SK-N-SH treated with all-trans-retinoic acid at 6 μM for 48 hours (cell line): ENCODE measurements around the gene MPPED2.

Source experiments
- ATAC-seq: fragments of 200-7000 bp; cut with Tn5 transposase; 3 replicates; pipeline ENCODE4 v1.9.1; 2020; ENCODE audit warnings: mild to moderate bottlenecking, moderate library complexity
- ARNTL ChIP-seq: fragments of 450-650 bp; formaldehyde crosslinking; IDR thresholded peaks from 2 replicates; pipeline ENCODE4 v1.5.0; 2020; ENCODE audit warnings: low read depth, mild to moderate bottlenecking, moderate library complexity, borderline replicate concordance
- BACH2 ChIP-seq: fragments of 250-450 bp; sonication (Bioruptor Pico); IDR thresholded peaks from 2 replicates; pipeline ENCODE4 v1.9.0; 2021; ENCODE audit warnings: mild to moderate bottlenecking, borderline replicate concordance
- CSDC2 ChIP-seq: fragments of 250-450 bp; sonication (Bioruptor Pico); IDR thresholded peaks from 2 replicates; pipeline ENCODE4 v1.5.0; 2020; ENCODE audit warnings: mild to moderate bottlenecking, moderate library complexity
- CSRNP3 ChIP-seq: fragments of 250-450 bp; sonication (Bioruptor Pico); IDR thresholded peaks from 2 replicates; pipeline ENCODE4 v1.5.1; 2021; ENCODE audit warnings: mild to moderate bottlenecking, moderate library complexity
- GLIS3 ChIP-seq: fragments of 250-450 bp; sonication (Bioruptor Pico); IDR thresholded peaks from 2 replicates; pipeline ENCODE4 v1.5.0; 2020; ENCODE audit warnings: mild to moderate bottlenecking, moderate library complexity
- ISL1 ChIP-seq: fragments of 250-450 bp; sonication (Bioruptor Pico); IDR thresholded peaks from 2 replicates; pipeline ENCODE4 v2.1.2; 2022; ENCODE audit warnings: mild to moderate bottlenecking, moderate library complexity
- POU6F1 ChIP-seq: fragments of 250-450 bp; sonication (Bioruptor Pico); IDR thresholded peaks from 2 replicates; pipeline ENCODE4 v1.8.0; 2021; ENCODE audit warnings: low read depth, mild to moderate bottlenecking, moderate library complexity, borderline replicate concordance
- PPARA ChIP-seq: fragments of 250-450 bp; sonication (Bioruptor Pico); IDR thresholded peaks from 2 replicates; pipeline ENCODE4 v1.5.0; 2020; ENCODE audit warnings: mild to moderate bottlenecking, borderline replicate concordance
- RARB ChIP-seq: fragments of 250-450 bp; sonication (Bioruptor Pico); IDR thresholded peaks from 2 replicates; pipeline ENCODE4 v1.8.0; 2021; ENCODE audit warnings: mild to moderate bottlenecking, moderate library complexity
- SNAI2 ChIP-seq: fragments of 250-450 bp; sonication (Bioruptor Pico); IDR thresholded peaks from 2 replicates; pipeline ENCODE4 v1.5.0; 2020; ENCODE audit warnings: mild to moderate bottlenecking, moderate library complexity
- TOX ChIP-seq: fragments of 250-450 bp; sonication (Bioruptor Pico); IDR thresholded peaks from 2 replicates; pipeline ENCODE4 v1.8.0; 2021; ENCODE audit warnings: mild to moderate bottlenecking, moderate library complexity, borderline replicate concordance
- TSHZ2 ChIP-seq: fragments of 250-450 bp; sonication (Bioruptor Pico); IDR thresholded peaks from 2 replicates; pipeline ENCODE4 v1.5.0; 2020; ENCODE audit warnings: mild to moderate bottlenecking, moderate library complexity
- ZC3H10 ChIP-seq: fragments of 250-450 bp; sonication (Bioruptor Pico); IDR thresholded peaks from 2 replicates; pipeline ENCODE4 v1.5.1; 2021; ENCODE audit warnings: mild to moderate bottlenecking, moderate library complexity
- ZNF565 ChIP-seq: fragments of 450-650 bp; formaldehyde crosslinking; conservative IDR thresholded peaks from 2 replicates; pipeline ENCODE4 v1.5.0; 2020; ENCODE audit warnings: low read depth, mild to moderate bottlenecking, moderate library complexity
- ZNF70 ChIP-seq: fragments of 450-650 bp; formaldehyde crosslinking; IDR thresholded peaks from 2 replicates; pipeline ENCODE4 v1.5.0; 2020; ENCODE audit warnings: mild to moderate bottlenecking, moderate library complexity
- ZNF8 ChIP-seq: fragments of 450-650 bp; formaldehyde crosslinking; IDR thresholded peaks from 2 replicates; pipeline ENCODE4 v1.5.0; 2020; ENCODE audit warnings: mild to moderate bottlenecking, moderate library complexity
- TF ChIP-seq, protein P1 (sequence below): fragments of 250-450 bp; sonication (Bioruptor Pico); IDR thresholded peaks from 2 replicates; pipeline ENCODE4 v1.8.0; 2020; ENCODE audit warnings: mild to moderate bottlenecking, moderate library complexity, borderline replicate concordance
- TF ChIP-seq, protein P2 (sequence below): fragments of 250-450 bp; sonication (Bioruptor Pico); IDR thresholded peaks from 2 replicates; pipeline ENCODE4 v1.5.1; 2020; ENCODE audit warnings: low read depth, mild to moderate bottlenecking, moderate library complexity

The MPPED2 gene

GRCh38 chr11:30463266-30463665, 122.9 kb downstream of the MPPED2 start:
- ATAC-seq = no peak
- TF ChIP-seq POU6F1 (CRISPR knock-in tag) = no peak
- TF ChIP-seq ZNF70 (CRISPR knock-in tag) = no peak
- TF ChIP-seq RARB (CRISPR knock-in tag) = no peak
- TF ChIP-seq, protein P1, sequence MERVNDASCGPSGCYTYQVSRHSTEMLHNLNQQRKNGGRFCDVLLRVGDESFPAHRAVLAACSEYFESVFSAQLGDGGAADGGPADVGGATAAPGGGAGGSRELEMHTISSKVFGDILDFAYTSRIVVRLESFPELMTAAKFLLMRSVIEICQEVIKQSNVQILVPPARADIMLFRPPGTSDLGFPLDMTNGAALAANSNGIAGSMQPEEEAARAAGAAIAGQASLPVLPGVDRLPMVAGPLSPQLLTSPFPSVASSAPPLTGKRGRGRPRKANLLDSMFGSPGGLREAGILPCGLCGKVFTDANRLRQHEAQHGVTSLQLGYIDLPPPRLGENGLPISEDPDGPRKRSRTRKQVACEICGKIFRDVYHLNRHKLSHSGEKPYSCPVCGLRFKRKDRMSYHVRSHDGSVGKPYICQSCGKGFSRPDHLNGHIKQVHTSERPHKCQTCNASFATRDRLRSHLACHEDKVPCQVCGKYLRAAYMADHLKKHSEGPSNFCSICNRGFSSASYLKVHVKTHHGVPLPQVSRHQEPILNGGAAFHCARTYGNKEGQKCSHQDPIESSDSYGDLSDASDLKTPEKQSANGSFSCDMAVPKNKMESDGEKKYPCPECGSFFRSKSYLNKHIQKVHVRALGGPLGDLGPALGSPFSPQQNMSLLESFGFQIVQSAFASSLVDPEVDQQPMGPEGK = no peak
- no peak for TF ChIP-seq CSDC2 (CRISPR knock-in tag)
- no peak for TF ChIP-seq ZNF8
- TF ChIP-seq, protein P2, sequence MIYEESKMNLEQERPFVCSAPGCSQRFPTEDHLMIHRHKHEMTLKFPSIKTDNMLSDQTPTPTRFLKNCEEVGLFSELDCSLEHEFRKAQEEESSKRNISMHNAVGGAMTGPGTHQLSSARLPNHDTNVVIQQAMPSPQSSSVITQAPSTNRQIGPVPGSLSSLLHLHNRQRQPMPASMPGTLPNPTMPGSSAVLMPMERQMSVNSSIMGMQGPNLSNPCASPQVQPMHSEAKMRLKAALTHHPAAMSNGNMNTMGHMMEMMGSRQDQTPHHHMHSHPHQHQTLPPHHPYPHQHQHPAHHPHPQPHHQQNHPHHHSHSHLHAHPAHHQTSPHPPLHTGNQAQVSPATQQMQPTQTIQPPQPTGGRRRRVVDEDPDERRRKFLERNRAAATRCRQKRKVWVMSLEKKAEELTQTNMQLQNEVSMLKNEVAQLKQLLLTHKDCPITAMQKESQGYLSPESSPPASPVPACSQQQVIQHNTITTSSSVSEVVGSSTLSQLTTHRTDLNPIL (CRISPR knock-in tag) = no peak
- TF ChIP-seq CSRNP3 (CRISPR knock-in tag) = no peak
- no peak for TF ChIP-seq ISL1 (CRISPR knock-in tag)
- no peak for TF ChIP-seq PPARA (CRISPR knock-in tag)
- TF ChIP-seq TOX (CRISPR knock-in tag) = no peak
- no peak for TF ChIP-seq TSHZ2 (CRISPR knock-in tag)
- no peak for TF ChIP-seq ZNF565 (CRISPR knock-in tag)
- TF ChIP-seq GLIS3 (CRISPR knock-in tag) = no peak
- no peak for TF ChIP-seq BACH2 (CRISPR knock-in tag)
- TF ChIP-seq SNAI2 (CRISPR knock-in tag) = no peak
- TF ChIP-seq ARNTL (CRISPR knock-in tag) = no peak

DNA sequence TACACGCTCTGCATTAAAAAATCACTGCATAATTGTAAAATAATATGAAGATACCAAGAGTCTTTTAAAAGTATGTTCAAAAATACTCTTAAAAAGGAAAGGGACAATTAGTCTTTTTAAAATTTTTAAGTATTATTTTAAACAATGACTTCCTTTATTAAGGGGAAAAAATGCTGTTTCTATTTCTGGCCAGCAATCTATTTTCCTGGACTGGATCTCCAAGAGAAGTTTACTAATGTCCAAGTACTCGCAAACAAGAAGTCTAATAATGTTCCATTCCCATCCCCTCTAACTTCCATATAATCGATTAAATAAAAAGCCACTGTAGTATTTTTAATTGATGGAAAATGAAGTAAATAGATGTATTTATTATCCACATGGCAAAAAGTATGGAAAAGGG, 123.7 kb downstream of the MPPED2 start:
- TF ChIP-seq ARNTL (CRISPR knock-in tag) (no peak), ZNF70 (CRISPR knock-in tag) (no peak)
- ATAC-seq = no peak

GRCh38 chr11:30459821-30460220, 126.3 kb downstream of the MPPED2 start:
- TF ChIP-seq ZC3H10 (CRISPR knock-in tag) (no peak), ZNF8 (no peak)
- no peak for ATAC-seq

DNA sequence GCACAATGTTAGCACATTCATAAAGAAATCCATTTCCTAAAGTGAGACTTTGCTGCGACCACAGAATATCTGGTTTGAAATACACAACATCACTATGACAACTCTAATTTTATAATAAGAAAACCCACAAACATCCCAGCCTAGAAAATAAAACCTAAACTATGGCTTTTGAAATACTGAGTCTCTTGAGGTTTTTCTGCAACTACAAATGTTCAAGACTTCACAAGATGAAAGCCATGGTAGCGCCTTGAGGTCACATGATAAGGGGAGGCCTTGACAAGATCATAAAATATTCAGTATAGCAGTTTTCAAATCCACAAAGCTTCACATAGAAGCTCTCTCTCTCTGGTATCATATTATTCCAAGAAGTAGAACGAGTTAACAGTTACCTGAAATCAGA, 126.8 kb downstream of the MPPED2 start:
- TF ChIP-seq TSHZ2 (CRISPR knock-in tag) (no peak), ZNF70 (CRISPR knock-in tag) (no peak), PPARA (CRISPR knock-in tag) (no peak), GLIS3 (CRISPR knock-in tag) (no peak), CSDC2 (CRISPR knock-in tag) (no peak), ZNF8 (no peak)
- ATAC-seq = no peak
